Adrenal gland (tissue), 12 donors: ENCODE results near the gene CECR2. TPM values are rescaled to one million over a fixed set of nuclear protein-coding genes. Genes with fewer than 3 reads are reported as not detected.

Experiments used
- DNase-seq, 7 donors: peaks; one replicate each; pipeline ENCODE4 v3.0.0-alpha.2; 2019 to 2020
- H3K27ac ChIP-seq, 5 donors: fragments of 200-600 bp; sonication (generic) in 4 of 5; 1 replicate in 3 of 5; 2 replicates in 2 of 5; pipeline versions ENCODE4 v1.5.1 to v1.8.0; 2016 to 2020; ENCODE audit warnings: mild to moderate bottlenecking in 1 of 5
- H3K27me3 ChIP-seq: fragments of 200-600 bp; 2 replicates; pipeline ENCODE4 v1.8.0; 2021
- H3K36me3 ChIP-seq, 2 donors: fragments of 200-600 bp; replicated peaks in 1 of 2; 1 replicate in 1 of 2; 2 replicates in 1 of 2; pipeline versions ENCODE4 v1.5.1 to v1.8.0; 2018 to 2022
- H3K4me1 ChIP-seq, 2 donors: fragments of 200-600 bp; replicated peaks in 1 of 2; 1 replicate in 1 of 2; 2 replicates in 1 of 2; pipeline versions ENCODE4 v1.5.1 to v1.8.0; 2018 to 2021
- H3K4me3 ChIP-seq, 4 donors: fragments of 200-600 bp; sonication (generic) in 3 of 4; one replicate each; pipeline ENCODE4 v1.5.1; 2016 to 2018
- H3K9me3 ChIP-seq, 3 donors: fragments of 200-600 bp; sonication (generic) in 1 of 3; replicated peaks in 1 of 3; 1 replicate in 2 of 3; 2 replicates in 1 of 3; pipeline versions ENCODE4 v1.5.1 to v1.8.0; 2016 to 2021
- POLR2A ChIP-seq, 2 donors: fragments of 450-650 bp; IDR thresholded peaks; one replicate each; pipeline ENCODE4 v1.6.1; 2017; ENCODE audit warnings: antibody characterized with exemption in 2 of 2, mild to moderate bottlenecking in 2 of 2, moderate library complexity in 1 of 2
- WGBS, 4 donors: extraction: QIAGEN DNeasy Blood & Tissue Kit in 2 of 4; methylation state at CpG; one replicate each; pipeline versions ENCODE4 v1.1.5 to v1.1.7; 2013 to 2017; 5-methylcytosine and 5-hydroxymethylcytosine counted together
- intact Hi-C, 2 donors: fragments of 100-400 bp; cut with DNase I; formaldehyde crosslinking; loops; one replicate each; pipeline versions ENCODE4 v1.14.1 to v1.15.0; 2022 to 2023
- polyA plus RNA-seq, 3 donors: library from polyadenylated mRNA; stranded (reverse); fragments of 200-250 nt in 2 of 3; fragments of 350-450 nt in 1 of 3; fragmentation: Illumina TruSeq in 1 of 3; extraction: RNeasy Lipid Tissue Mini Kit (QIAGEN cat#74804) in 1 of 3; gene quantifications; one replicate each; pipeline ENCODE4 v1.2.3, GENCODE V29; 2013 to 2014
- total RNA-seq, 9 donors: library from RNA; depleted of rRNA in 4 of 9; stranded (reverse); fragments of >200 nt in 4 of 9; fragments of 120-200 nt in 1 of 9; fragmentation: NEBNext Ultra II Directional in 1 of 9; extraction: Animal tissue kit (Norgen Biotek cat#: 25700) in 1 of 9; gene quantifications; one replicate each; pipeline versions ENCODE4 v1.1.0 to v1.2.4, GENCODE V29; 2013 to 2023
- TF ChIP-seq, protein P1 (sequence below), 6 experiments: fragments of 450-650 bp in 4 of 6; fragments of 200-600 bp in 2 of 6; sonication (generic) in 1 of 6; IDR thresholded peaks; 1 replicate in 5 of 6; 2 replicates in 1 of 6; pipeline versions ENCODE4 v1.5.1 to v1.8.0; 2016 to 2021; ENCODE audit warnings: antibody characterized with exemption in 6 of 6, mild to moderate bottlenecking in 2 of 6, moderate library complexity in 1 of 6
- donor health status: healthy with polysubstance abuse.
- donor health status: Bipolar disorder and iron deficiency.
- donor health status: DM: yes; HTN: yes; CAD: no.
- donor health status: DM: no; HTN: no; CAD: no.
- donor health status: DM: no; HTN: no; CAD: no.
- donor health status: DM: yes; HTN: yes; CAD: no.

The CECR2 gene
- total and polyA plus RNA-seq, 12 donors, result 0.20 to 1.7 (median 0.67) TPM

DNA sequence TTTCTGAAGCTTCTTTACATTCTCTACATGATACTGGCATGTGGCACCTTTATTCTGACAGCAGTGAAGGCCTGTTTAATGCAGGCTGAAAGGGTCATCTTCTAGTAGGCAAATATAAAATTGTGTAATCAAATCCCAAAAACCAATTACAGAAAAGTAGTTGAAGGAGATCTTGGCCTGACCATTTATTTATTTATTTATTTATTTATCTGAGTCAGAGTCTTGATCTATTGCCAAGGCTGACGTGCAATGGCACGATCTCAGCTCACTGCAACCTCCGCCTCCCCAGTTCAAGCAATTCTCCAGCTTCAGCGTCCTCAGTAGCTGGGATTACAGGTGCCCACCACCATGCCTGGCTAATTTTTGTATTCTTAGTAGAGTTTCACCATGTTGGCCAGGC, 22.7 kb upstream of the CECR2 start:
- DNase-seq, result peak in 1 of 7 donors; percentile 37
- TF ChIP-seq, protein P1, sequence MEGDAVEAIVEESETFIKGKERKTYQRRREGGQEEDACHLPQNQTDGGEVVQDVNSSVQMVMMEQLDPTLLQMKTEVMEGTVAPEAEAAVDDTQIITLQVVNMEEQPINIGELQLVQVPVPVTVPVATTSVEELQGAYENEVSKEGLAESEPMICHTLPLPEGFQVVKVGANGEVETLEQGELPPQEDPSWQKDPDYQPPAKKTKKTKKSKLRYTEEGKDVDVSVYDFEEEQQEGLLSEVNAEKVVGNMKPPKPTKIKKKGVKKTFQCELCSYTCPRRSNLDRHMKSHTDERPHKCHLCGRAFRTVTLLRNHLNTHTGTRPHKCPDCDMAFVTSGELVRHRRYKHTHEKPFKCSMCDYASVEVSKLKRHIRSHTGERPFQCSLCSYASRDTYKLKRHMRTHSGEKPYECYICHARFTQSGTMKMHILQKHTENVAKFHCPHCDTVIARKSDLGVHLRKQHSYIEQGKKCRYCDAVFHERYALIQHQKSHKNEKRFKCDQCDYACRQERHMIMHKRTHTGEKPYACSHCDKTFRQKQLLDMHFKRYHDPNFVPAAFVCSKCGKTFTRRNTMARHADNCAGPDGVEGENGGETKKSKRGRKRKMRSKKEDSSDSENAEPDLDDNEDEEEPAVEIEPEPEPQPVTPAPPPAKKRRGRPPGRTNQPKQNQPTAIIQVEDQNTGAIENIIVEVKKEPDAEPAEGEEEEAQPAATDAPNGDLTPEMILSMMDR (IDR thresholded peaks at IDR 0.05), result no peak
- no peak for TF ChIP-seq POLR2A (IDR thresholded peaks at IDR 0.05)
- no peaks in the 10 kb centered on the region for H3K4me1 ChIP-seq
- no peaks in the 10 kb centered on the region for H3K9me3 ChIP-seq
- intact Hi-C loops, result loop anchor here in 1 of 2 donors (10.0 kb wide), 1 partner anchor 62 kb away; no protein-coding TSS in a partner anchor
- 47 to 60% (median 48%) methylated on average over 4 of the region's 4 CpGs for WGBS, 4 donors
- peaks cover 3% of the 10 kb centered on the region for H3K27me3 ChIP-seq
- H3K36me3 ChIP-seq, result no peaks in the 10 kb centered on the region
- no peak overlapping the region for H3K27ac ChIP-seq
- no peak overlapping the region for H3K4me3 ChIP-seq

DNA sequence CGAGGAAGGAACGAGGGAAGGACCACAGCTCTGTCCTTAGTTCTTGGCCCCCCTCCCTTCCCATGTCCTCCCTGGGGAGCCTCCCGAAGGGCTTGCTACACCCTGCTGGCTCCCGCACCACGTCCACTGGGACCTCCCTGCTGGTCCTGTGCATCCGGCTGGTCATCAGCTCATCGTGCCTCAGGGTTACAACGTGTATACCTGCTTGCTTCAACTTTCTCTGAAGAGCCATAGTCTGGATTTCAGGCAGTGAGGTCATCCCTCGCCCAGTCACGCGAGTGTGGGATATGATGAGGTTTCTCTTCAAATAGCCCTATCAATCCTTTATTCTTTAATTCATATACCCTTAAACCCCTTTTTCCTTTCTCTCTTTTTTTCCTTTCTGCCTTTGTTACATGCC, 21.5 kb upstream of the CECR2 start:
- TF ChIP-seq, protein P1 (IDR thresholded peaks at IDR 0.05), result no peak
- no peak for TF ChIP-seq POLR2A (IDR thresholded peaks at IDR 0.05)
- Histone ChIP-seq H3K27me3 (peaks cover 3% of the 10 kb centered on the region), H3K4me1 (no peaks in the 10 kb centered on the region), H3K36me3 (no peaks in the 10 kb centered on the region), H3K4me3 (no peak overlapping the region), H3K27ac (no peak overlapping the region), H3K9me3 (no peaks in the 10 kb centered on the region)
- intact Hi-C loops, result loop anchor here in 1 of 2 donors (10.0 kb wide), 1 partner anchor 63 kb away; no protein-coding TSS in a partner anchor
- 83 to 92% (median 90%) methylated on average over 9 to 11 of the region's 11 CpGs for WGBS, 4 donors
- no peak for DNase-seq

DNA sequence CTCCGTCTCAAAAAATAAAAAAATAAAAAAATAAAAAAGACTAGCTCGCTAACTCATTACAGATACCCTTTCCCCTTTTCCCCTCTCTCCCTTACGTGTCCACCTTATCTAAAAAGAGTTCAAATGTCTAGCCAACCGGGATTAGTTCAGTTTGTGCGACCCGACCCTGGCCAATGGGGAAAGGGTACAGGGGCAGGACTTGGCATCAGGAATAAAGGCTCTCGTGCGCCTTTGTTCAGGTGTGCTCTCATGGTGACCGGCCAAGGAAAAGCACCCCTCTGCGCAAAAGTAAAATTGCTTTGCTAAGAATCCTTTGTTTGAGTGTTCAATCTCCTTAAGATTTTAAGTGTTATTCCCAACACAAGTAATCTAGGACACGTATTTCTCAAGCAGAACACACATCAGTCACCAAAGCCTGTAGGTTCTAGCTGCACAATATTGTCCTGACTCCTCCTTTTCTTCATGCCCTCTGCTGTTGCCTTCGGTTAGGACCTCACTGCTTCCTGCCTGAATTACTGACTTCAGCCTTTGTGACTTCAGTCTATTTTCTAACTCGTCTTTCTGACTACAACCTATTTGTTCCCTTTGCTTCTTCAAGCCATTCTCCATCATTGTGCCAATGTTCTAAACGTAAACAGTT, 20.7 kb upstream of the CECR2 start:
- Histone ChIP-seq H3K27ac (no peak overlapping the region), H3K9me3 (no peaks in the 10 kb centered on the region), H3K4me1 (no peaks in the 10 kb centered on the region), H3K27me3 (peaks cover 3% of the 10 kb centered on the region), H3K36me3 (no peaks in the 10 kb centered on the region), H3K4me3 (no peak overlapping the region)
- TF ChIP-seq, protein P1 (IDR thresholded peaks at IDR 0.05), result no peak
- no peak for TF ChIP-seq POLR2A (IDR thresholded peaks at IDR 0.05)
- no peak for DNase-seq
- intact Hi-C loops, result loop anchor here in 1 of 2 donors (10.0 kb wide), 1 partner anchor 64 kb away; no protein-coding TSS in a partner anchor
- 69 to 81% (median 76%) methylated on average over 14 of the region's 14 CpGs for WGBS, 4 donors

DNA sequence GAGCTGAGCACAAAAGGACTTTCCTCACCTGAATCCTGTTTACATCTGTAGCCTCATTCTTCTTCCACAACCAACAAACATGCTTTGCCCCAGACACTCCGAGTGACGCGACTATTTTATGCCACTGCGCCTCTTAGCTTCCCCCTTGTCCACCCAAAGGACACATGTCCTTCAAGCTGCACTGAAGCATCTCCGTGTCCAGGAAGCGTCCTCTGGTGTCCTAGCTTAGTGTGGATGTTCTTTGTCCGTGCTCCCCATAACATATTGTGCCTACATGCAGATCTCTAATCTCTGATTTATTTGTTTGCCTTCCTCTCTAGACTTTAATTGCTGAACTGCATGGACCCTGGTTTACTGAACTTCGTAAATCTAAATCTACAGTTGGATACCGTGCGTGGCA, 20.1 kb upstream of the CECR2 start:
- Histone ChIP-seq H3K9me3 (no peaks in the 10 kb centered on the region), H3K4me3 (no peak overlapping the region), H3K27me3 (peaks cover 3% of the 10 kb centered on the region), H3K36me3 (no peaks in the 10 kb centered on the region), H3K27ac (no peak overlapping the region), H3K4me1 (no peaks in the 10 kb centered on the region)
- intact Hi-C loops, result loop anchor here in 1 of 2 donors (10.0 kb wide), 1 partner anchor 64 kb away; no protein-coding TSS in a partner anchor
- no peak for DNase-seq
- 59 to 70% (median 64%) methylated on average over 10 of the region's 10 CpGs for WGBS, 4 donors
- TF ChIP-seq POLR2A (IDR thresholded peaks at IDR 0.05), result no peak
- TF ChIP-seq, protein P1 (IDR thresholded peaks at IDR 0.05), result no peak
